Loucy (cell line): Measurements from ENCODE around the gene TLK2.
"Not testable (repeated sequence)": the region's sequence is repeated elsewhere in the genome, so short reads cannot be mapped to it uniquely, and the experiment has no call there.

ENCODE experiments used
- EZH2phosphoT487 ChIP-seq: fragments of 200-600 bp; IDR thresholded peaks from 2 replicates; pipeline ENCODE4 v1.6.1; 2018; ENCODE audit warnings: antibody characterized with exemption, mild to moderate bottlenecking, moderate library complexity, borderline replicate concordance
- TF ChIP-seq, protein P1 (sequence below): fragments of 200-600 bp; sonication (generic); conservative IDR thresholded peaks from 2 replicates; pipeline ENCODE4 v1.5.1; 2014; ENCODE audit warnings: mild to moderate bottlenecking, antibody characterized with exemption, low read length

DNA sequence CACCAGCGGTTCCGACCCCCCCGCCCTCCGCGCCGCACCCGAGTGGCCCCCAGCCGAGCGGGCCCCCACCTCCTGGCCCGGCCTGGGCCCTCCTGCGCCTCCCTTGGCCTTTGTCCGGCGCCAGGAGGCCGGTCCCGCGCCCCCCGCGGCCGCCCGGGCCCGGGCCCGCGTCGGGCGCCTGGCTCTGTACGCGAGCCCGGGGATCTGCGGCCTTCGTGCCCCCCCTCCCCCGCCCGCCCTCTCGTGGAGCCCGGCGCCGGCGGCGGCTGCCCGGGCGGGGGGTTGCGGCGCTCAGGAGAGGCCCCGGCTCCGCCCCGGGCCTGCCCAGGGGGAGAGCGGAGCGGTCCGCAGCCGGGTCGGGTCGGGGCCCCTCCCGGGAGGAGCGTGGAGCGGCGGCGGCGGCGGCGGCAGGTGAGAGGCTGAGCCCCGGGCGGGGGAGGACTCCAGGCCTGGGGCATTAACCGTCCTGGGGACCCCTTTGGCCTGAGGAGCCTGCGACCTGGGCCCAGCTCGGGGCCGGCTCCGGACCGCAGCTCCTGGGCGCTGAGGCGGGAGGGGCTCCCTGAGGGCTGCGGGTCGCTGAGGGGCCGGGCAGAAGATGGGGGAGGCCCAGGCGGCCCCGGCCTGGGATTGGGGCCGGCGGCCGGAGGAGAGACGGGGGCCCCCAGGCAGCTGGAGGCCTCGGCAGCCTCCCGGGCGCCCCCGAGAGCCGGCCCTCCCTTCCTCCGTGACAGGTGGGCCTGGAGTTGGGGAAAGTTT lies 434 bp downstream of the TLK2 start:
- TF ChIP-seq, protein P1, sequence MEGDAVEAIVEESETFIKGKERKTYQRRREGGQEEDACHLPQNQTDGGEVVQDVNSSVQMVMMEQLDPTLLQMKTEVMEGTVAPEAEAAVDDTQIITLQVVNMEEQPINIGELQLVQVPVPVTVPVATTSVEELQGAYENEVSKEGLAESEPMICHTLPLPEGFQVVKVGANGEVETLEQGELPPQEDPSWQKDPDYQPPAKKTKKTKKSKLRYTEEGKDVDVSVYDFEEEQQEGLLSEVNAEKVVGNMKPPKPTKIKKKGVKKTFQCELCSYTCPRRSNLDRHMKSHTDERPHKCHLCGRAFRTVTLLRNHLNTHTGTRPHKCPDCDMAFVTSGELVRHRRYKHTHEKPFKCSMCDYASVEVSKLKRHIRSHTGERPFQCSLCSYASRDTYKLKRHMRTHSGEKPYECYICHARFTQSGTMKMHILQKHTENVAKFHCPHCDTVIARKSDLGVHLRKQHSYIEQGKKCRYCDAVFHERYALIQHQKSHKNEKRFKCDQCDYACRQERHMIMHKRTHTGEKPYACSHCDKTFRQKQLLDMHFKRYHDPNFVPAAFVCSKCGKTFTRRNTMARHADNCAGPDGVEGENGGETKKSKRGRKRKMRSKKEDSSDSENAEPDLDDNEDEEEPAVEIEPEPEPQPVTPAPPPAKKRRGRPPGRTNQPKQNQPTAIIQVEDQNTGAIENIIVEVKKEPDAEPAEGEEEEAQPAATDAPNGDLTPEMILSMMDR: not testable (repeated sequence)
- not testable (repeated sequence) for TF ChIP-seq EZH2phosphoT487
